Vagina (tissue), 2 donors: ENCODE measurements around the gene IL12B. TPM values are rescaled to one million over a fixed set of nuclear protein-coding genes. Genes with fewer than 3 reads are reported as not detected.

Experiments used
- DNase-seq, 2 donors: peaks; one replicate each; pipeline ENCODE4 v3.0.0-alpha.2; 2017; ENCODE audit errors: extremely low spot score in 2 of 2
- H3K27ac ChIP-seq: fragments of 200-600 bp; sonication (generic); one replicate; pipeline ENCODE4 v1.5.1; 2019
- H3K27me3 ChIP-seq: fragments of 200-600 bp; sonication (generic); one replicate; pipeline ENCODE4 v1.5.1; 2019
- H3K36me3 ChIP-seq, 2 donors: fragments of 200-600 bp; sonication (generic); one replicate each; pipeline ENCODE4 v1.5.1; 2017 to 2019
- H3K4me1 ChIP-seq: fragments of 200-600 bp; sonication (generic); one replicate; pipeline ENCODE4 v1.5.1; 2019
- H3K4me3 ChIP-seq, 2 donors: fragments of 200-600 bp; sonication (generic); 1 replicate in 1 of 2; 2 replicates in 1 of 2; pipeline ENCODE4 v1.5.1; 2016 to 2019
- H3K9me3 ChIP-seq: fragments of 200-600 bp; sonication (generic); one replicate; pipeline ENCODE4 v1.5.1; 2019
- CTCF ChIP-seq, 3 experiments: fragments of 450-650 bp in 2 of 3; fragments of 200-600 bp in 1 of 3; sonication (generic) in 1 of 3; IDR thresholded peaks; one replicate each; pipeline ENCODE4 v1.5.1; 2017 to 2019; ENCODE audit warnings: antibody characterized with exemption in 3 of 3, mild to moderate bottlenecking in 2 of 3, moderate library complexity in 2 of 3
- POLR2A ChIP-seq, 2 donors: fragments of 450-650 bp; IDR thresholded peaks; one replicate each; pipeline ENCODE4 v1.6.1; 2017; ENCODE audit warnings: antibody characterized with exemption in 2 of 2, mild to moderate bottlenecking in 2 of 2, moderate library complexity in 2 of 2
- POLR2AphosphoS5 ChIP-seq, 2 donors: sonication (generic); formaldehyde crosslinking; IDR thresholded peaks; one replicate each; pipeline ENCODE4 v1.9.0; 2017; ENCODE audit warnings: antibody characterized with exemption in 2 of 2, mild to moderate bottlenecking in 2 of 2, low read depth in 1 of 2; ENCODE audit not compliant: insufficient read depth in 1 of 2
- intact Hi-C: fragments of 100-400 bp; cut with DNase I; formaldehyde crosslinking; loops from one replicate; pipeline ENCODE4 v1.15.1; 2023
- total RNA-seq: library from RNA; depleted of rRNA; stranded (reverse); fragments of >200 nt; gene quantifications from one replicate; pipeline ENCODE4 v1.2.3, GENCODE V29; 2016

The IL12B gene
- total RNA-seq, 1 donor from 2014 or later: not detected

GRCh38 chr5:159294921-159295320, 35.4 kb downstream of the IL12B start:
- TF ChIP-seq CTCF (IDR thresholded peaks at IDR 0.05) (no peak), POLR2AphosphoS5 (IDR thresholded peaks at IDR 0.05; ENCODE audit: insufficient read depth in 1 of 2, low read depth in 1 of 2) (no peak), POLR2A (IDR thresholded peaks at IDR 0.05) (no peak)
- Histone ChIP-seq H3K4me1 (no peaks in the 10 kb centered on the region), H3K27ac (no peak overlapping the region), H3K4me3 (no peak overlapping the region), H3K27me3 (no peaks in the 10 kb centered on the region), H3K36me3 (no peaks in the 10 kb centered on the region), H3K9me3 (no peaks in the 10 kb centered on the region)
- no peak for DNase-seq
- intact Hi-C loops: no loop called here

- intact Hi-C loops: no loop called here
- no peaks in the 10 kb centered on the region for H3K9me3 ChIP-seq
These were observed 39.5 kb downstream of the IL12B start for GRCh38 chr5:159290741-159291140.

GRCh38 chr5:159286420-159287035, 43.8 kb downstream of the IL12B start:
- TF ChIP-seq CTCF (IDR thresholded peaks at IDR 0.05) (peak in 1 of 3 experiments; percentile 33), POLR2AphosphoS5 (IDR thresholded peaks at IDR 0.05; ENCODE audit: insufficient read depth in 1 of 2, low read depth in 1 of 2) (no peak)
- no peak overlapping the region for H3K4me3 ChIP-seq
- no peaks in the 10 kb centered on the region for H3K27me3 ChIP-seq
- H3K27ac ChIP-seq: no peak overlapping the region
- H3K9me3 ChIP-seq: no peaks in the 10 kb centered on the region
- no peak for DNase-seq
- no peaks in the 10 kb centered on the region for H3K36me3 ChIP-seq
- H3K4me1 ChIP-seq: no peaks in the 10 kb centered on the region
- intact Hi-C loops: no loop called here

More at GRCh38 chr5:159290741-159291140, 39.5 kb downstream of the IL12B start:
- H3K36me3 ChIP-seq: no peaks in the 10 kb centered on the region
- H3K4me3 ChIP-seq: no peak overlapping the region
- H3K27me3 ChIP-seq: no peaks in the 10 kb centered on the region
- TF ChIP-seq POLR2AphosphoS5 (IDR thresholded peaks at IDR 0.05; ENCODE audit: insufficient read depth in 1 of 2, low read depth in 1 of 2) (no peak), CTCF (IDR thresholded peaks at IDR 0.05) (no peak), POLR2A (IDR thresholded peaks at IDR 0.05) (no peak)
- no peaks in the 10 kb centered on the region for H3K4me1 ChIP-seq
- no peak for DNase-seq
- no peak overlapping the region for H3K27ac ChIP-seq

- intact Hi-C loops: no loop called here
These were observed 55.6 kb downstream of the IL12B start for GRCh38 chr5:159274676-159275075.

More at GRCh38 chr5:159274676-159275075, 55.6 kb downstream of the IL12B start:
- H3K4me1 ChIP-seq: no peaks in the 10 kb centered on the region
- H3K36me3 ChIP-seq: peaks cover 0 to 27% of the 10 kb centered on the region in 2 donors
- TF ChIP-seq POLR2A (IDR thresholded peaks at IDR 0.05) (no peak), POLR2AphosphoS5 (IDR thresholded peaks at IDR 0.05; ENCODE audit: insufficient read depth in 1 of 2, low read depth in 1 of 2) (no peak), CTCF (IDR thresholded peaks at IDR 0.05) (no peak)
- no peak for DNase-seq
- H3K27ac ChIP-seq: no peak overlapping the region
- no peak overlapping the region for H3K4me3 ChIP-seq
- H3K9me3 ChIP-seq: no peaks in the 10 kb centered on the region
- H3K27me3 ChIP-seq: no peaks in the 10 kb centered on the region
